Measurements from ENCODE around the gene IQCK.

Gene IQCK

DNA sequence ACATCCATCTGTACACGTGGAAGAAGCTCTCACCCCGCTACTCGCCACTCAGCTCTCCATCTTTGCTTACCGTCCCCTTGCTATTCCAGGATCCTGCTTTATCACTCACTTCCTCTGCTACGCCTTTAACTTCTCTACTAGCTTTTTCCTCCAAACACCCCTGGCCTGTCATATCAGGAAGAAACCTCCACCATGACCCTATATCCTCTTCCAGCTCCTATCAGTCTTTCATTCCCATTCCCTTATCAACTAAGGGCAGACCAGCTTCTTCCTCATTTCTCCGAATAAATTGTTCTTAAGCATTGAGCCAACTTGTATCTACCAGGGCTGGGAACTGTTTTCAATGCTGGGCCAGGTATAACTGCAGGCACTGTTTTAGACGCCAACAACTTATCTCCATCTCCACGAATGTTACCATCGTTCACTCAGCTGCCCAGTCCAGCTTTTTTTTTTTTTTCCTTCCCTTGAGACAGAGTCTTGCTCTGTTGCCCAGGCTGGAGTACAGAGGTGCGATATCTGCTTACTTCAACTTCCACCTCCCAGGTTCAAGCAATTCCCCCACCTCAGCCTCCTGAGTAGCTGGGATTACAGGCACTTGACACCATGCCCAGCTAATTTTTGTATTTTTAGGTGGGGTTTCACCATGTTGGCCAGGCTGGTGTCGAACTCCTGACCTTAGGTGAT, 4.3 kb downstream of the IQCK start:
- FAIRE-seq, result no peak

DNA sequence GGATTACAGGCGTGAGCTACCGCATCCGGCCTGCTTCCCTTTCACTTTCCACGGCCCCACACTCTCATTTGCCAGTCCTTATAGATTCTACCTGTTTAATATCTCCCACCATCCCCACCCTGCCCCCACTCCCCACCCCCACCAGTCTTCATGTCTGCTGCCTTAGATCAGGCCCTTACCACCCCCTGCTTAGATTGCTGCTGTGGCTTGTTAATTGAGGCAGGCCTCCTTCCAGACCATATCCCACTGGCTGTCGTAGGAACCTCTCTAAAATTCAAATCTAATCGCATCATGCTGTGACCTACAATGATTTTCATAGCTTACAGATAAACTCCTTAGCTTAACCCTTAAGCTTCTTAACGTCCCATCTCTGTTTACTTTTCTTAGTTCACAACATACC, 4.9 kb downstream of the IQCK start:
- FAIRE-seq, result no peak

DNA sequence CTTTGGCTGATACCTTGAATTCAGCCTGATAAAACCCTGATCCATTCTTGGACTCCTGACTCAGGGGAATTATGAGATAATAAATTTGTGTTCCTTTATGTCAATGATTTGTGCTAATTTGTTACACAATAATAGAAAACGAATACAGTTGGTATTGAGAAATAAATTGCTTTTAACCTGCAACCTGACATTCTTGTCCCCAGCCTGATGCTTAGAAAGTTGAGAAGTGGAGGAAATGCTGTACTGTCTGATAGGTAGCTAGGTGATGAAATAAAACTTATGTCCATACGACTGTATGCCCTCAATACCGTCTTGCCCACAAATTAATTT, 10.5 kb downstream of the IQCK start:
- no peak for FAIRE-seq

DNA sequence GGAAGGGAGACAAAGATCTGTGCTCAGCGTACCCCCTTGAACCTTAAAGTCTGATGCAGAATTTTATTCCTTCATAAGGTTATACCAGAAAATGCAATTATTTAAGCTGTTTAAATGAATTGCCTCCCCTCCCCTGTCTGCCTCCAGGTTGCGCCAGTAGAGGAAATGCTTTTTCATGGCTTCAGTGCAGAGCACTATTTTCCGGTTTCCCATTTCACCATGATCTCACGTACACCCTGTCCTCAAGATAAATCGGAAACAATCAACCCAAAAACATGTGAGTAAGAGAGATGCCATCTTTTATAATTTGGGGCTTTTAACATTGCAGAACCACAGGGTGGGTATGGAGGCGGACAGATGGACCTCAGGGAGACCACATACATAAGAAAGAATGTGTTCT, 15.5 kb downstream of the IQCK start:
- no peak for FAIRE-seq

DNA sequence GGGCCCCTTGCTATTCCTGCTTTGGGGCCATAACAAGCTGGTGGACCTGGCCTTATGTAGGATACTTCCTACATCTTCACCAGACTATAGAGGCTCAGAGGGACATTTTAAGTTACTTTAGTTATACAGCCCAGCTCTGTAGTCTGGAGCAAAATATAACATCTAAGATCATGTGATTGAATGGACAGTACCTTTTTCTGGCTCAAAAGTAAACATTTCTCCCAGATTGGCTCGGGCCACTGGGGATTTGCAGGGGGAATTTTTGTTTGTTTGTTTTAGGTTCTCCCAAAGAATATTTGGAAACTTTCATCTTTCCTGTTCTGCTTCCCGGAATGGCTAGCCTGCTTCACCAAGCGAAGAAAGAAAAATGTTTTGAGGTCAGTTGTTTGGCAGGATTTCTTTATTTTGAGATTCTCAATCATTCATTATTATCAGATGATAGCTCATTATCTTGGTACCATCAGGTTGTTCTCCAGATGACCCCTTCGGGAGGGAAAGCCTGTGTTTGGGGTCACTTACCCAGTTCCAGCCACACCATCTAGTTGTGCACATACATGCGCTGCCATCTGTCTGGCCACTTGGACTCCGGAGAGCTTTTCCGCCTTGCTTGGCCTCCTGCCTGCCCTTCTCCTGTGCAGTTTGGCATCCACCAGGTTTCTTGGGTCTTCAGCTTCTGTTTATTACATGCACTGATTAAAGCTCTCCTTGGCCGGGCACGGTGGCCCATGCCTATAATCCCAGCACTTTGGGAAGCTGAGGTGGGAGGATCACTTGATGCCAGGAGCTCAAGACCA, 17.2 kb downstream of the IQCK start:
- FAIRE-seq, result no peak

DNA sequence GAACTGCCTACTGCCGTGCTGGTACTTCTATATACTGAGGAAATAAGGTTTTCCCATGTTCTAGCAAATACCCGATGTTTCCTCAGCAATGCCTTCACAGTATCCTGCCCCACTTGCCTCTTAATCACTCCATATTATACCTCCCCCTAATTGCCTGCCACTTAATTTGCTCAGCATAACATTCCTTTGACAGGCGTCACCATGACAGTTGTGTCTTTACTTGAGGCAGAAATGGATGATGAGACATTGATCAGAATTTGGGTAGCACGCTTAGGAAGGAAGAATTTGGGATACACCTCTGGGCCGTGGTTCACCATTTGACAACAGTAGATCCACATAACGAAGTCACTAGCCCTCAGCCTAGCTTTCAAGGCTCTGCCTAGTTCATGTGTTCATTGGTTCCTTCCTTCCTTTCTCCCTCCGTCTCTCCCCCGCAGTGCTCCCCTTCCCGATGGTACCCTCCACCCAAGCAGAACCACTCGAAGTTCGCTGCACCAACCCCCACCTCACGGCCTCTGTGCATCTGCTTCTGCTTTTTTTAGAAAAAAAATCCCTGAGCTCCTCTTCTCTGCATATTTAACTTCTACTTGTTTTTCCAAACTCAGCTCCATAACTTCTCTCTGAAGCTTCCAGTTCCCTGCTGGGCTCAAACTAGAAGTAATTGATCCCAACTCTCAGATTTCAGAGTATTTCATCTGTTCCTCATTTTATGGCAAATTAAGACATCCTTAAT, 19.4 kb downstream of the IQCK start:
- no peak for FAIRE-seq

DNA sequence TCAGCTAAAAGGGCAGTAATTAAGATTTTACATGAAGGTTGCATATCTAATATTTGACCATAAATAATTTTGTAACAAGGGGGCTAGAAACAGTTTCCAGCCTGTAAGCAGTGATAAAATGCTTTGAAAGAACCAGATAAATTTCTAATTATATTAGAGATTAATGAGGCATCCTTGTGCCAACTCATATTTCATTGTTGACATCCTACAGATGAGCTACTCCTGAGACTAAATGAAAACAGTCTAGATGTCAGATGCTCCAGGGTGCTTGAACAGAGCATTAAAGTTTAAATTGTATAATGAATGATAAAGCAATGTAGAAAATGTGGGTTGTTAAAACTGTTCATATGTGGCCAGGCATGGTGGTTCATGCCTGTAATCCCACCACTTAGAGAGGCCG, 23.3 kb downstream of the IQCK start:
- no peak for FAIRE-seq

DNA sequence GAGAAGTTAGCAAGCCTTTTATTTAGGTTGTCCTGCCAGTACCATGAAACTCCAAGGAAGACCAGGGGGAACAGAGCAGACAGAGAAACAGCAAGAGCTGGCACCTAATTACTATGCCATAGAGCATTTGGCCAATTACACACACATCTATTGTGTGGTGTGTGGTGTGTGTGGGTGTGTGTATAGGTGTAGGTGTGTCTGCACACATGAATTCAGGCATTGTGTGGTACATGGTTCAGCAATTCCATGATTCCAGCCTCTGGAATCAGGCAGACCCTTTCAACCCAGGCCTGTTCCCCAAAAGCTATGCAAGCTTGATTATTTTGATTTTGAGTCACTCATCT, 25.7 kb downstream of the IQCK start:
- FAIRE-seq, result no peak

DNA sequence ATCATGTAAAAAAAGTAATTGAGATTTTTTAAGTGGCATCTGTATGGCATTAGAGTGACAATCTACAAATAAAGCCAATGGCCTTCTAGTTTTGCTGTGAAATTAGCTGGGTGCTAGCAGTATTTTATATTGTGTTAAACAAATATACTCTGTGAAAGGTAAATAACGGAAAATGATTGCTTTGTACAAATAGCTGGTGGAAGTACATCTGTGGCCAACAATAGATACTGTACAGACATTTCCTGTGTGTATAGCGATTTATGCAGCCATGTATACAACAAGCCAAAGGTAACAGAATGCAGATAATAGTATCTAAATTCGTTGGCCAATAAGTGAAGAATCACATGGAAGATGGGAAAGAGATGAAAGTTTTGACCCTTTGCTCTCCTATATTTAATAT, 26.6 kb downstream of the IQCK start:
- no peak for FAIRE-seq

DNA sequence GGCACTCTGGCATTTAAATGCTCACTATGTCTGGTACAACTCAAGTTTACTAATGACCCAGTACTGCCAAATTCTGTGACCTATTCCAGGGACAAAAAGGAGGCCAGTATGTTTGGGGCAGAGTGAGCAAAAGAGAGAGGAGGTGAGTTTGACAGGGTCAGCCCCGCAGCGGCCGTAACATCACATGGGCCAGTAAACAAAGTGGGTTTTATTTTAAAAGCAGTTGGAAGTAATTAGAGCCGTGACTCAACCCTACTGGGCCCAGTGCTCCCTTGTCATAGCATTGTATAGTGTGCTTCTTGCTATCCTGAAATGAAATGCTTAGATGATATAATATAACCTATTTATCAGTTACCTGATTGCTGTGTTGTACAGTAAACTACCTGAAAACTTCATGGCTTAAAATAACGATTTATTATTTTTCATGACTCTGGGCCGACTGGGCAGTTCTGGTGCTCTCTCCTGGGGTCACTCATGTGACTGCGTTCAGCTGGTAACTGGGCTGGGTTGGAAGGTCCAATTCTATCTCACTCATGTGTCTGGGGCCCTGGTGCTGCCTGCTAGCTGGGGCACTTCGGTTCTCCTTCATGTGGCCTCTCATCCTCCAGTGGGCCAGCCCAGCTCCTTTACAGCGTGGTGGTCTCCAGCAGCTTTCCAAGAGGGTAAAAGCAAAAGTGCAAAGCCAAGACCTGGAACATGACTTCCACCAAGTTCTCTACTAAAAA, 27.4 kb downstream of the IQCK start:
- FAIRE-seq, result no peak

DNA sequence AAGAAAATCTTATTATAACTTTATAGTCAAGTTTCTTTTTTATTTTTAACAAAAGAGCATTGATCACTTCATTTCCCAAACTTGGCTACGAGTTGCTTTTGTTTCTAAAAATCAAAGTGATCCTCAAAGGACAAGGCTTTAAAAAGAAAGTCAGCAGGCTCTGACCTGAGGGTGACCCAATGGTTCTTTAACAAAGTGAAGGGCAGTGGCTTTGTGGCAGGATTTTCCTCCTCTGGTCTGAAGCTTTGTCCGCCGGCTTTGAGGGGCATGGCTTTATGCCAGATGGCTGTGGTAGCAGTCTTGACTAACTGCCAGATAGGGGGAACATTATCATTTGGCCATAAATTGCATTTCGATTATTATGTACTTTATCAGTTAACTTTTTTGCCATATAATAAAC, 28.5 kb downstream of the IQCK start:
- FAIRE-seq, result no peak

DNA sequence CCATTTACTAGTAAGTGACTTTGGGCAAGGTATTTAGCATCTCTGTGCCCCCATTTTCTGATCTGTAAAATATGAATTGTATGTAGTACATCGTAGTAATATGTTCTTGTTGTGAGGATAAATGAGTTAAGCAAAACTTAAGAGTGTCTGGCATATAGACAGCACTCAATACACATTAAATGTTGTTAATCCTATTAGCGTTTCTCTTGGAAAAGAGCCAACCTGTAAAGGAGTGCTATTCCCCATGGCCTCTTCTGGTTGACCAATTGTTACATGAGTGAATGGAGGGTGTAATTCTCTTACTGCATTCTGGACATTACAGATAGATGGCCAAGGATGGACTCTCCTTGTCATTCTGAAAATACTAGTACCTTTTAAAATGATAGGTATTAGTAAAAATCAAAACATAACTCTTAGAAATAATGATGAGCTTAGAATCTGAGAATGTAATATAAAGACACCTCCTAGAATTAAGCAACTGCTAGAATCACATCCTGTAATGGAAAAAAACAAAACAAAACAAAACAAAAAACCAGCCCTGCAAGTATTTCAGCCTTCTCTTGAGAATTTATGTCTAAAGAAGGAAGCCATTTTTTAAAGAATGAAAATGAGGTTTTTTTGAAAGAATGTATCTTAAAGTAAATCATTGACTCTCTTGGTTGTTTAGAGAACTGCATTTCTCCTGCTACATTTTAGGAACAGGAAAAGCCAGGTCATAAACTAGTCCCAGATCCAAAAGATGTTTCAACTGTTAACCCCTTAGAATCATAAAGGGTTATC, 30.5 kb downstream of the IQCK start:
- no peak for FAIRE-seq

DNA sequence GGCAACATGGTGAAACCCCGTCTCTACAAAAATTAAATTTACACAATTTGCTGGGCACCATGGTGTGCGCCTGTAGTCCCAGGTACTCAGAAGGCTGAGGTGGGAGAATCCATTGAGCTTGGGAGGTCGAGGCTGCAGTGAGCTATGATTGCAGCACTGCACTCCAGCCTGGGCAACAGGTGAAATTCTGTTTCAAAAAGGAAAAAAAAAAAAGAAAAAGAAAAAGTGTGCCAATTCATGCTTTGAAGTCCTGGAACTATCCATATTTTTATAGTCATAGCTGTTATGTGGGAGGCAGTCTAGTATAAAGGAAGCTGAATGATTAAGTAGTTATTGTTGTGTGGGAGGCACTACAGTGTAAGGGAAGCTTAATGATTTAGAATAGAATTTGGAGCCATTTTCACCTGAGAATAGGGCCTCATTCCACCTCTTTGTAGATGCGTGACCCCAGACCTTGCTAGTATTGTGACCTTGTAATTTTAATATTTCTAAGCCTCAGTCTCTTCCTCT, 31.6 kb downstream of the IQCK start:
- FAIRE-seq, result no peak

DNA sequence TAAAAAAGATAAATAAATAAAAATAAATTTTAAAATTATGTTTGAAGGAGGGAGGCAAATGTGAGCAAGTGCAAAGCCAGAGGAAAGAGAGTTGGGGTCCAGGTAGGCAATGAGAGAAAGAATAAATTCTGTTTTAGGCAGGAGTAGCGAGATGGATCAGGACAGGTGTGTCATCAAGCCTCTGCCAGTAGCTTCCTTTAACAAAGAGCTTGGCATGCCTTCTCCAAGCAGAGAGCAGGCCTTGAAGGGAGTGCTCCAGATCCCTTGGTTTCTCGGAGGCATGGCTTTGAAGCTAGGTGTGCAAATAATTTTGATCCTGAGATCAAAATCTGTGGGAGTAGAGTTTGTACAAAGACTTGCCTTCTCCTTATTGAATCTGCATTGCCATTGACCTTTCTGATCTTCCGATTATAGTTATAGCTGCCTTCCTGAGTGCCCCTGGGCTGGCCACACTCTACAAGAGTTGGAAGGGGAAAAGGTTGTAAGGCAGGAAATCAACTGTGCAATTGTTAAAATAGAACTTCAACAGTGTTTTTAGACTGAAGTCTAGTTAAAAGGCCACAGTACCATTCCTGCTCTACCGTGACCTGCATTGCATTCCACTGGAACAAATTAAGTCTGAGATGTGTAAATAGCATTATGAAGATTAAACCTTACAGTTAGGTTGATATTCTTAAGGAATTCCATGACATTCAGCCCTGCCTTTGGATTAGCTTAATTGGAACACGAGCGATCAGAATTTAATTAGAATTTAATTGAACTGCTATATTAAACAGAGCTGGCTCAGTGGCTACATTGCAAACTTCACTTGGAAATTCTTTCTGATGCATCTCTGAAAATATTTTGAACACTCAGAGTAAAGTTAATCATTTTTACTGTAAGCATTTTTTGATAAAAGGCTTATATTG, 33.7 kb downstream of the IQCK start:
- FAIRE-seq, result no peak

DNA sequence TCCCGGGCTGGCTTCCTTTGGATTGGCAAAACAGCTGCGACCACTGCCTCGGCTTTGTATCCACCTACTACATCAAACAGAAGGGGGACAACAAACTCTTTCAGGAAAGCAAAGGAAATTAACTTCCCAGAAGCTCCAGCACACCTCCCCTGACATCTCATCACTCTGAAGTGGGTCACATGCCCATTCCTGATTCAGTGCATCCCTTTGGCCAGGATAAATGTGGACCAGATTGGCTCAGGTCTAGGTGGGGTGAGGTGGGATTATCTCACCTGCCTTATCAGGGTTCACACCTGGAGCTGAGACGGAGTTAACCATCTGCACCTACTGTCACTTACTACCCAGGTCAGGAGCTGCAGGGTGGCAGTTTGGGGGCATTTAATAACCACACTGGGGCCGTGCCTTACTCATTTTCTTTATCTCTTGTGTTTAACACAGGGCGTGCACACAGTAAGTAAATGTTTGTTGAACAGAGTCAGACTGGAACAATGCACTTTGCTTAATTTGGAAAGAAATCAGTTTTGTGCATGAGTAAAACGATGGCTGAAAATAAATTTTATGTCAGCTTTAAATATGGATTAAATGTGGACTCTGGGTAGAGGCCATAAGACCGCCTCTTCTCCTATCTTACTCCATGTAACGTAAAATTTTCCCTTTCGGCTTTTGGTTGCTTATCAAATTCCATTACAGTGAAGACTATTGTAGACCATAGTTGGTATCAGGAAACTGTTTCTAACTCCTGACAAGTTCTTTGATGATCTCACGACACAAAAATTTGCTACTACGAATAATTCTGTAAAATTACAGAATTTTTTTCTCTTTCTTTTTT, 36.0 kb downstream of the IQCK start:
- no peak for FAIRE-seq

DNA sequence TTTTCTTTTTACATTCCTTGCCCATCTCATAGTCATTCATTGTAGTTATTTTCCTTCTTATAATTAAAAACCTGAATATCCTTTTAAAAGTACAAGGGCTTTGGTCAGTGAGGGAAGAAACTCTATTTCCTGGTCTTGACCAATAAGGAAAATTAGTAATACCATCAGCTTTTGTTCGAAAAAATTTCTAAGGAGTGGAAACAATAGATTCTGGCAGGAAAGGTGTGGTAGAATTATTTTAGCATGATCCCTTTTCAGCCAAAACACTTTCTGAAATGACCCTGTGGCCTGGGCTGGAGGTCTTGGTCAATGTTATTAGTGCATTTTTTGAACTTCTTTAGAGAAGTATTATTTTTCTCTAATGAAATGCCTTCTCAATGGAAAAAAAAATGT, 36.6 kb downstream of the IQCK start:
- FAIRE-seq, result no peak

DNA sequence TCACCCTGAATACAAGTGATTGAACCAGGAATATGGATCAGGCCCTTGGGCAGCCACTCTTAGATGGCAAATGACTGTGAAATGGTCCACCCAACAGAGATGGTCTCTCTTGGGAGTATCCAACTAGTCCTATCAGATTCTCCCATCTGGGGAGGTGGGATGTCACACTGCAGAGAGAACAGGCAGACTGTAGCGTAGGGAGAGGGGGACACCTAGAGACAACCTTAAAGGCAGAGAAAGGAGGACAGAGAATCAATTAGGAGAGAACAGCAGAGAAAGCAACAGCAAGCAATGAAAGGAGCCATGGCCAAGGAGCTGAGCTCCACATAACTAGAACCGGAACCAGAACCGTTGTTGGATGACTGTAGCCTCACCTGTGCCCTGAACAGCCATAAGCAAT, 37.2 kb downstream of the IQCK start:
- FAIRE-seq, result no peak

DNA sequence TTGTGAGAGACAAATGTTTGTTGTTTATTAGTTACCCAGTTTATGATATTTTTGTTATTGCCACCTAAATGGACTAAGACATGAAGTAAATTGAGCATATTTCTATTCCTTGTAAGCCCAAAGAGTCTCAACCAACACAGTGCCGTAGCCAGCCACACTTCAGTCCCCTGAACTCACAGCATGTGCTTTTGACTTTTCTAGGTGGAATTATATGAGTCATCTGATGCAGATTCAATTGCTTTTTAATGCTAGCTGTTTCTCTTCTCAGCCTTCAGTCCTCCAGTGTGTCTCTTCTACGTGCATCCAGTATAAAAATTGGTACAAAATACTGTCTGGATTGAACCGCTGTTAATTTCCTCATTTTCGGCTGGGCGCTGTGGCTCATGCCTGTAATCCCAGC, 39.0 kb downstream of the IQCK start:
- FAIRE-seq, result no peak

DNA sequence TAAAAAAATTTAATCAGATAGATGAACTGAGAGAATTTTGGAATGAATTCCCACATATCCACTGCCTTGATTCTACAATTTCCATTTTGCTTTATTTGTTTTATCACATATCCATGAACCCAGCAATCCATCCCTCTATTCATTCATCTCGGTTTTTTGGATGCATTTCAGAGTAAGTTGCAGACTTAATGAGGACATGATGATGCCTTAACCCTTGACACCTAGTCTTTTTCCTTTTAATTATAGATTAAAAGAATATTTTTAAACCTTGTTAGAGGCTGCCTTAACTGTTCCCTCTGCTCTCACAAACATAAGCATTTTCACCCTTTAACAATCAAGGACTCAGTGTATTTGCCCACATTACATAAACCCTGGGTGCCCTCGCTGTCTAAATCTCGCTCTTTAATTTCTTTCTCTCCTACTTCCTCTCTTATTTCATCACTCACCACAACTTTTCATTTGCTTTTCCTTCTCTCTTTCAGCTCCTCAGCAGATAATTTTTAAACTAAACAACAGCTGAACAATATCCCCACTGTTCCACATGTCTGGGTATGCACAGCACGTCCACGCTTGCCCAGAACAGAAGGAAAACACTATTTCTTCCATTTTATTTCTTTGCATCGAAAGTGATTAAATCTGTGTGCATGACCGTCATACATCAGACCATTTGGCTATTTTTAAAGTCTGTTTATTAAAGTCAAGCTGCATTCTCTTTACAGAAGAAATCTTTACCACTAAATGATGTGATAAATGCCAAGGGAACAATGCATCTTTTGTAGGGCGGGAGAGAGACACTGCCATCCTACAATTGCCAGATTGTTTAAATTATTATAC, 39.9 kb downstream of the IQCK start:
- FAIRE-seq, result no peak
